H1 (cell line): ENCODE measurements around the gene IL36B. TPM values are rescaled to one million over a fixed set of nuclear protein-coding genes. Genes with fewer than 3 reads are reported as not detected.

Experiments used
- CTCF ChIA-PET: fragments of 300-600 bp; sonication (Branson Sonifier 250); formaldehyde crosslinking; loops from one replicate; lab custom pipeline; 2021; ENCODE audit not compliant: partially characterized antibody; lab: Charles Lee
- POLR2A ChIA-PET: fragments of 300-600 bp; sonication (Branson Sonifier 250); formaldehyde crosslinking; loops from one replicate; lab custom pipeline; 2021; ENCODE audit warnings: inconsistent platforms; ENCODE audit not compliant: partially characterized antibody; lab: Charles Lee
- DNase-seq, 2 experiments: peaks; one replicate each; pipeline versions ENCODE4 v3.0.0 to v3.0.0-alpha.2; 2010 to 2022; ENCODE audit warnings: low spot score in 2 of 2, low read depth in 1 of 2, mixed read lengths in 1 of 2
- FAIRE-seq: peaks from 2 replicates; lab custom pipeline; 2011; peaks lifted over from hg19 to GRCh38; lab: Jason Lieb, UNC
- H2AFZ ChIP-seq: 2 replicates; pipeline ENCODE4 v1.8.1; 2012; ENCODE audit warnings: low read length, inconsistent platforms
- H2AK5ac ChIP-seq: 2 replicates; pipeline ENCODE4 v1.6.1; 2013; ENCODE audit warnings: low read depth, low read length
- H2BK120ac ChIP-seq: replicated peaks from 2 replicates; pipeline ENCODE3; 2013; ENCODE audit warnings: low read depth, low read length, inconsistent platforms
- H2BK12ac ChIP-seq: 2 replicates; pipeline ENCODE4 v1.6.1; 2013; ENCODE audit warnings: low read depth, low read length
- H2BK15ac ChIP-seq: 2 replicates; pipeline ENCODE4 v1.6.1; 2013; ENCODE audit warnings: low read length
- H2BK20ac ChIP-seq: 2 replicates; pipeline ENCODE4 v1.6.1; 2013; ENCODE audit warnings: low read length
- H2BK5ac ChIP-seq: 2 replicates; pipeline ENCODE4 v1.6.1; 2013; ENCODE audit warnings: low read depth, low read length
- H3K14ac ChIP-seq: 2 replicates; pipeline ENCODE4 v1.6.1; 2013; ENCODE audit warnings: inconsistent platforms; ENCODE audit not compliant: insufficient read length
- H3K18ac ChIP-seq: 2 replicates; pipeline ENCODE4 v1.6.1; 2013; ENCODE audit warnings: low read length; ENCODE audit errors: extremely low read depth
- H3K23ac ChIP-seq: 2 replicates; pipeline ENCODE4 v1.6.1; 2013; ENCODE audit warnings: inconsistent platforms; ENCODE audit not compliant: insufficient read length
- H3K23me2 ChIP-seq: 2 replicates; pipeline ENCODE4 v1.6.1; 2013; ENCODE audit warnings: low read depth, low read length
- H3K27ac ChIP-seq: 2 replicates; pipeline ENCODE4 v1.6.1; 2011; ENCODE audit warnings: low read depth, low read length, inconsistent platforms
- H3K27me3 ChIP-seq, 4 experiments: replicated peaks in 1 of 4; 1 replicate in 1 of 4; 2 replicates in 3 of 4; pipeline versions ENCODE4 v1.6.1 to v1.8.1; 2011 to 2013; ENCODE audit warnings: low read length in 3 of 4, mild to moderate bottlenecking in 3 of 4, inconsistent platforms in 2 of 4, mixed read lengths in 2 of 4, moderate library complexity in 1 of 4; ENCODE audit not compliant: control insufficient read depth in 3 of 4, insufficient read depth in 3 of 4; ENCODE audit errors: extremely low read depth in 1 of 4
- H3K36me3 ChIP-seq, 4 experiments: 2 replicates each; pipeline versions ENCODE4 v1.6.1 to v1.8.1; 2011 to 2013; ENCODE audit warnings: mild to moderate bottlenecking in 4 of 4, low read length in 3 of 4, moderate library complexity in 2 of 4, control low read depth in 1 of 4, inconsistent platforms in 1 of 4; ENCODE audit not compliant: insufficient read depth in 4 of 4, control insufficient read depth in 2 of 4
- H3K4ac ChIP-seq: replicated peaks from 2 replicates; pipeline ENCODE3; 2013; ENCODE audit warnings: low read length, low read depth, mixed read lengths, inconsistent platforms; ENCODE audit not compliant: insufficient read length
- H3K4me1 ChIP-seq, 4 experiments: replicated peaks in 1 of 4; 1 replicate in 1 of 4; 2 replicates in 3 of 4; pipeline versions ENCODE4 v1.6.1 to v1.8.1; 2011 to 2013; ENCODE audit warnings: low read length in 3 of 4, inconsistent platforms in 2 of 4, mixed read lengths in 1 of 4; ENCODE audit not compliant: insufficient read depth in 4 of 4, control insufficient read depth in 3 of 4
- H3K4me2 ChIP-seq, 2 experiments: 2 replicates each; pipeline versions ENCODE4 v1.6.1 to v1.8.1; 2011 to 2013; ENCODE audit warnings: low read depth in 2 of 2, low read length in 2 of 2, control low read depth in 1 of 2, inconsistent platforms in 1 of 2, mild to moderate bottlenecking in 1 of 2; ENCODE audit not compliant: insufficient read depth in 1 of 2
- H3K4me3 ChIP-seq, 4 experiments: fragments of 200-600, 300-600 bp in 1 of 4; sonication (generic), shearing (Covaris generic), sonication (Bioruptor Twin) in 1 of 4; 2 replicates each; pipeline versions ENCODE4 v1.5.1 to v1.8.1; 2011 to 2016; ENCODE audit warnings: low read length in 4 of 4, low read depth in 3 of 4, control low read depth in 2 of 4, inconsistent platforms in 2 of 4, mild to moderate bottlenecking in 2 of 4, mixed read lengths in 1 of 4, moderate library complexity in 1 of 4; ENCODE audit not compliant: insufficient read depth in 2 of 4; ENCODE audit errors: extremely low read depth in 1 of 4
- H3K56ac ChIP-seq: replicated peaks from 2 replicates; pipeline ENCODE3; 2013; ENCODE audit warnings: low read depth, mild to moderate bottlenecking, mixed read lengths, low read length, inconsistent platforms; ENCODE audit not compliant: insufficient read length
- H3K79me1 ChIP-seq: 2 replicates; pipeline ENCODE4 v1.6.1; 2013; ENCODE audit warnings: low read depth, low read length, control low read depth
- H3K79me2 ChIP-seq, 2 experiments: 2 replicates each; pipeline versions ENCODE4 v1.6.1 to v1.8.1; 2012 to 2013; ENCODE audit warnings: low read length in 2 of 2, mild to moderate bottlenecking in 2 of 2, inconsistent platforms in 1 of 2; ENCODE audit not compliant: insufficient read depth in 2 of 2, control insufficient read depth in 1 of 2
- H3K9ac ChIP-seq, 4 experiments: replicated peaks in 1 of 4; 1 replicate in 1 of 4; 2 replicates in 3 of 4; pipeline versions ENCODE4 v1.6.1 to v1.8.1; 2011 to 2013; ENCODE audit warnings: low read depth in 3 of 4, low read length in 3 of 4, control low read depth in 2 of 4, mild to moderate bottlenecking in 2 of 4, moderate library complexity in 2 of 4, inconsistent platforms in 1 of 4; ENCODE audit errors: extremely low read depth in 1 of 4
- H3K9me3 ChIP-seq, 2 experiments: 2 replicates each; pipeline versions ENCODE4 v1.6.1 to v1.8.1; 2012 to 2013; ENCODE audit warnings: mild to moderate bottlenecking in 2 of 2, moderate library complexity in 2 of 2, control low read depth in 1 of 2, inconsistent platforms in 1 of 2, low read depth in 1 of 2, low read length in 1 of 2, mixed read lengths in 1 of 2; ENCODE audit not compliant: insufficient read depth in 2 of 2
- H4K20me1 ChIP-seq, 2 experiments: replicated peaks in 1 of 2; 2 replicates each; pipeline versions ENCODE3 to v1.8.1; 2011 to 2013; ENCODE audit warnings: inconsistent platforms in 2 of 2, low read length in 2 of 2, mild to moderate bottlenecking in 1 of 2; ENCODE audit not compliant: insufficient read depth in 2 of 2, control insufficient read depth in 1 of 2
- H4K5ac ChIP-seq: 2 replicates; pipeline ENCODE4 v1.6.1; 2013; ENCODE audit warnings: low read length, low read depth, mixed read lengths, inconsistent platforms; ENCODE audit not compliant: insufficient read length
- H4K8ac ChIP-seq: 2 replicates; pipeline ENCODE4 v1.8.0; 2013; ENCODE audit warnings: mild to moderate bottlenecking, moderate library complexity, low read length, inconsistent platforms; ENCODE audit not compliant: insufficient read depth; ENCODE audit errors: extremely low read depth
- H4K91ac ChIP-seq: replicated peaks from 2 replicates; pipeline ENCODE3; 2013; ENCODE audit warnings: low read length, mixed read lengths, inconsistent platforms; ENCODE audit not compliant: insufficient read length
- ASH2L ChIP-seq: fragments of 200-600, 300-600 bp; sonication (generic); IDR thresholded peaks from one replicate; pipeline ENCODE4 v1.7.1; 2017; ENCODE audit warnings: low read length
- EGR1 ChIP-seq: IDR thresholded peaks from 2 replicates; pipeline ENCODE4 v1.6.1; 2011; ENCODE audit warnings: low read depth, low read length, borderline replicate concordance
- FOSL1 ChIP-seq: IDR thresholded peaks from 2 replicates; pipeline ENCODE4 v1.6.1; 2011; ENCODE audit warnings: mild to moderate bottlenecking, low read depth, low read length, moderate library complexity; ENCODE audit not compliant: insufficient read depth
- GTF2F1 ChIP-seq: IDR thresholded peaks from 2 replicates; pipeline ENCODE4 v1.6.1; 2012; ENCODE audit warnings: low read depth, low read length, improper control_type of control experiment, borderline replicate concordance
- HDAC6 ChIP-seq: IDR thresholded peaks from one replicate; pipeline ENCODE4 v1.7.1; 2012; ENCODE audit warnings: low read depth, mild to moderate bottlenecking, inconsistent platforms, low read length, moderate library complexity
- NRF1 ChIP-seq: IDR thresholded peaks from 2 replicates; pipeline ENCODE4 v1.6.1; 2011; ENCODE audit warnings: mild to moderate bottlenecking, low read depth, low read length, improper control_type of control experiment
- POLR2AphosphoS5 ChIP-seq: IDR thresholded peaks from 2 replicates; pipeline ENCODE4 v1.6.1; 2011; ENCODE audit warnings: low read depth, low read length
- POU5F1 ChIP-seq: IDR thresholded peaks from 2 replicates; pipeline ENCODE4 v1.6.1; 2011; ENCODE audit warnings: low read depth, mild to moderate bottlenecking, low read length, moderate library complexity
- RFX5 ChIP-seq: IDR thresholded peaks from 2 replicates; pipeline ENCODE4 v1.6.1; 2011; ENCODE audit warnings: low read depth, low read length, improper control_type of control experiment, borderline replicate concordance
- SAP30 ChIP-seq: fragments of 300-600 bp; sonication (generic); IDR thresholded peaks from 2 replicates; pipeline ENCODE4 v1.7.1; 2012; ENCODE audit warnings: low read length, moderate library complexity, mild to moderate bottlenecking, inconsistent platforms; ENCODE audit not compliant: insufficient read depth, insufficient replicate concordance
- SIN3A ChIP-seq, 2 experiments: IDR thresholded peaks in 1 of 2; conservative IDR thresholded peaks in 1 of 2; 2 replicates each; pipeline ENCODE4 v1.6.1; 2011 to 2012; ENCODE audit warnings: low read length in 2 of 2, improper control_type of control experiment in 1 of 2, low read depth in 1 of 2, mild to moderate bottlenecking in 1 of 2
- SIRT6 ChIP-seq: IDR thresholded peaks from one replicate; pipeline ENCODE4 v1.7.1; 2012; ENCODE audit warnings: low read length, inconsistent platforms
- SP2 ChIP-seq: IDR thresholded peaks from 2 replicates; pipeline ENCODE4 v1.6.1; 2012; ENCODE audit warnings: mild to moderate bottlenecking, low read length, inconsistent platforms
- YY1 ChIP-seq: IDR thresholded peaks from 2 replicates; pipeline ENCODE4 v1.6.1; 2011; ENCODE audit warnings: low read depth, mild to moderate bottlenecking, low read length
- WGBS, 2 experiments: shearing (Covaris generic) in 1 of 2; methylation state at CpG; one replicate each; pipeline versions ENCODE4 v1.1.6 to v1.1.7; 2013 to 2015; ENCODE audit warnings: low lambda C conversion rate in 2 of 2, mixed read lengths in 2 of 2, inconsistent platforms in 1 of 2, low coverage in 1 of 2, missing lambda C conversion rate in 1 of 2; ENCODE audit not compliant: insufficient replicate concordance in 2 of 2, insufficient coverage in 1 of 2, insufficient read length in 1 of 2; ENCODE audit errors: extremely low coverage in 1 of 2, missing lambda C conversion rate in 1 of 2; 5-methylcytosine and 5-hydroxymethylcytosine counted together
- polyA plus RNA-seq, 7 experiments: library from polyadenylated mRNA; depleted of rRNA in 3 of 7; stranded (reverse) in 5 of 7; unstranded in 2 of 7; fragments of >200 nt in 5 of 7; fragments of 200-250 nt in 2 of 7; gene quantifications; 1 replicate in 5 of 7; 2 replicates in 1 of 7; 4 replicates in 1 of 7; pipeline versions ENCODE4 v1.2.1 to v1.2.3, GENCODE V29; 2011 to 2013; ENCODE audit warnings: missing spikeins in 2 of 7, mixed read lengths in 2 of 7
- total RNA-seq: library from RNA; stranded (reverse); fragmentation: NEBNext Ultra II Directional; extraction: Animal tissue kit (Norgen Biotek cat#: 25700); gene quantifications from 2 replicates; pipeline ENCODE4 v1.2.1, GENCODE V29; 2021
- TF ChIP-seq, protein P1 (sequence below): IDR thresholded peaks from 2 replicates; pipeline ENCODE4 v1.6.1; 2011; ENCODE audit warnings: low read depth, mild to moderate bottlenecking, low read length; ENCODE audit not compliant: insufficient read depth

IL36B gene
- total and polyA plus RNA-seq, 2 of the 8 experiments (the other 6 are each of a cell fraction or from before 2014, with no cell fraction given), result not detected

- Histone ChIP-seq H3K18ac (no peak overlapping the region), H2BK5ac (no peak overlapping the region), H3K27me3 (no peaks in the 10 kb centered on the region), H3K4me2 (no peak overlapping the region), H3K14ac (no peak overlapping the region), H3K56ac (no peak overlapping the region), H4K5ac (no peak overlapping the region), H3K23me2 (no peaks in the 10 kb centered on the region), H3K4me1 (peaks cover 0 to 6% (median 3%) of the 10 kb centered on the region in 4 experiments; a peak in 3 of 7 replicates), H3K9me3 (no peaks in the 10 kb centered on the region), H2AK5ac (no peak overlapping the region), H3K79me2 (no peaks in the 10 kb centered on the region), H2AFZ (no peak overlapping the region), H3K4ac (no peak overlapping the region), H3K9ac (no peak overlapping the region), H2BK15ac (no peak overlapping the region), H2BK12ac (no peak overlapping the region), H3K79me1 (no peaks in the 10 kb centered on the region), H3K36me3 (no peaks in the 10 kb centered on the region), H3K27ac (no peak overlapping the region), H4K20me1 (no peaks in the 10 kb centered on the region), H4K91ac (no peak overlapping the region), H3K23ac (no peak overlapping the region), H4K8ac (no peak overlapping the region), H2BK20ac (no peak overlapping the region), H2BK120ac (no peak overlapping the region), H3K4me3 (no peak overlapping the region)
- DNase-seq (no peak), FAIRE-seq (no peak)
- ChIA-PET CTCF (interaction anchor here (0.6 kb wide), 2 partner anchors 33 to 157 kb away, joined by 3 to 4 read pairs; no protein-coding TSS in a partner anchor), POLR2A (no interaction called here)
- 72% methylated on average over 2 of the region's 2 CpGs; no CpG with 5 or more reads in 1 of the 2 experiments for WGBS, 2 experiments
- TF ChIP-seq POU5F1 (no peak), POLR2AphosphoS5 (no peak), HDAC6 (no peak), ASH2L (no peak), RFX5 (no peak), YY1 (no peak), NRF1 (no peak), EGR1 (no peak), SIN3A (conservative IDR thresholded peaks at IDR 0.05 in 1 of 2, IDR thresholded peaks at IDR 0.05 in 1 of 2; ENCODE audit: low read depth in 1 of 2, low read length in 2 of 2) (no peak), GTF2F1 (no peak), SAP30 (no peak), SIRT6 (no peak), SP2 (no peak), FOSL1 (no peak)
- TF ChIP-seq, protein P1, sequence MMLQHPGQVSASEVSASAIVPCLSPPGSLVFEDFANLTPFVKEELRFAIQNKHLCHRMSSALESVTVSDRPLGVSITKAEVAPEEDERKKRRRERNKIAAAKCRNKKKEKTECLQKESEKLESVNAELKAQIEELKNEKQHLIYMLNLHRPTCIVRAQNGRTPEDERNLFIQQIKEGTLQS, result no peak
Observed at GRCh38 chr2:113025737-113026136, 26.9 kb downstream of the IL36B start.
